GM12874 (cell line): Measurements from ENCODE around the gene TSPAN9.

Experiments used
- TF ChIP-seq, protein P1 (sequence below): IDR thresholded peaks from 2 replicates; pipeline ENCODE4 v1.5.1; 2011; ENCODE audit warnings: low read depth, mild to moderate bottlenecking, control low read depth, low read length, moderate library complexity; ENCODE audit not compliant: insufficient read depth

Gene TSPAN9

DNA sequence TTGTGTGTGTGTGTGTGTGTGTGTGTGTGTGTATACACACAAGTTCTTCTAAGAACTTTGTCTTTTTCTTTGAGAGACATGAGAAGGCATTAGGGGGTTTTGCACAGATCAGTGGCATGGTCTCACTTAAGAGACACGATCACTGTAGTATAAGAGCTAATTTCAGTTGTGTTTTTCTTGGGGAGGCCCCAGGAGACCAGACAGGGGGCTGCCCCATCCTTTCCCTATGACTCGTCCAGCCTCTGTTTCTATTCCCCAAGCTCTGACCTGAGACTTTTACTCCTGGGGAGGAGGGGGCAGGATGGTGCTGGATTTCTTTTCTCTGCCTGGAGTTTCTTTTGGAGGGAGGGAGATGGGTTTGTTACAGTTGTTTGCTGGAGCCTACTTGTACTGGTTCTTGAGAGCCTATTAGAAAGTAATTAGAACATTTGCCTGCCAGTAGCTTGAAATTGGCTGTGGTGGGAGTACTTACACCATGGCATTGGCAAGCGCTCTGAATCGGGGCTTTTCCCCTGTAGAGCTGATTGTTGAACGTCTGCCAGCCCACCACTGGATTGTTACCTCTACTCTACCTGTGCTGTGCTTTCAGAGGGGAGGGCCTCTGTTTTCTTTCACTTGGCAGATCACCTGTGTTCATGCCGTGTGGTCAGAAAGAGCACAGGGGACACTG, 109.5 kb downstream of the TSPAN9 start:
- TF ChIP-seq, protein P1, sequence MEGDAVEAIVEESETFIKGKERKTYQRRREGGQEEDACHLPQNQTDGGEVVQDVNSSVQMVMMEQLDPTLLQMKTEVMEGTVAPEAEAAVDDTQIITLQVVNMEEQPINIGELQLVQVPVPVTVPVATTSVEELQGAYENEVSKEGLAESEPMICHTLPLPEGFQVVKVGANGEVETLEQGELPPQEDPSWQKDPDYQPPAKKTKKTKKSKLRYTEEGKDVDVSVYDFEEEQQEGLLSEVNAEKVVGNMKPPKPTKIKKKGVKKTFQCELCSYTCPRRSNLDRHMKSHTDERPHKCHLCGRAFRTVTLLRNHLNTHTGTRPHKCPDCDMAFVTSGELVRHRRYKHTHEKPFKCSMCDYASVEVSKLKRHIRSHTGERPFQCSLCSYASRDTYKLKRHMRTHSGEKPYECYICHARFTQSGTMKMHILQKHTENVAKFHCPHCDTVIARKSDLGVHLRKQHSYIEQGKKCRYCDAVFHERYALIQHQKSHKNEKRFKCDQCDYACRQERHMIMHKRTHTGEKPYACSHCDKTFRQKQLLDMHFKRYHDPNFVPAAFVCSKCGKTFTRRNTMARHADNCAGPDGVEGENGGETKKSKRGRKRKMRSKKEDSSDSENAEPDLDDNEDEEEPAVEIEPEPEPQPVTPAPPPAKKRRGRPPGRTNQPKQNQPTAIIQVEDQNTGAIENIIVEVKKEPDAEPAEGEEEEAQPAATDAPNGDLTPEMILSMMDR, result no peak

DNA sequence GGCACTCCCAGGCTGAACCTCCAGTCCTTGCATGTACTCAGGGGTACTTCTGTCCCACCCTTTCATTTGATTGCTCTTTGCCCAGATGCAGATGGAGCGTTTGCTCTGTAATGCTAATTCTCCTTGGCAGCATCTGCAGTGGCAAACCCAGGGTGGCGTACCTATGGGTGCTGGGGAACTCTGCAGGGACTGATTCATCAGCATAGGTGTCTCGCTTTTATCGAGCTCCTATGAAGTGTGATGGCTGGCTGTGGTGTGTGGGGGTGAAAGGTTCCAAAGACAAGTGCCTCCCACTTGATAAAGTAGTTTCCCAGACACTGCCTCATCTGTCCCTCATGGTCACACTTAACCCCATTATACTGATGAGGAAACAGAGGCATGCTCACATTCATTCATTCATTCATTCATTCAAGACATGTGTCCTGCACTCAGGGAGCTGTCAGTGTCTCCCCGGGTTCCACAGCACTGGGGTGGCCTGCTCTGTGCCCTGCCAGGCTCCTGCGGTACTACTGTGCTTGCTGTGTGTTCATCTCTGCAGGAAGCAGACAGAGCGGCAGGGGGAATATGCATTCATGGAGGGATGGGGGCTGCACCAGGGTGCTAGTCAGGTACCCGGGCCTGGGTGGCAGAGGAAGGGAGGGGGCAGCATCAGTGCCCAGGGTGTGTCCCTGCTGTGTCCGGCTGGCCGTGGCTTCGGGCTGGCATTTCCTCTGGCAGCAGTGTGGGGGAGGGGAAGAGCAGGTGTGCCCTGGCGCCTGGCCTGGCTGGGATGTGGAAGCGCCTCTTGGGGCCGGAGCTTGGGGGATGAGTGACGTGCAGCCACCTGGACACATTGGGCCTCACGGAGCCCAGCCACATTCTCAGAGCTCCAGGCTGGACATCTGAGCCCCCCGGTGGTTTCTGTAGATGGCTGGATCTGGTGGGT, 110.9 kb downstream of the TSPAN9 start:
- TF ChIP-seq, protein P1, result no peak

DNA sequence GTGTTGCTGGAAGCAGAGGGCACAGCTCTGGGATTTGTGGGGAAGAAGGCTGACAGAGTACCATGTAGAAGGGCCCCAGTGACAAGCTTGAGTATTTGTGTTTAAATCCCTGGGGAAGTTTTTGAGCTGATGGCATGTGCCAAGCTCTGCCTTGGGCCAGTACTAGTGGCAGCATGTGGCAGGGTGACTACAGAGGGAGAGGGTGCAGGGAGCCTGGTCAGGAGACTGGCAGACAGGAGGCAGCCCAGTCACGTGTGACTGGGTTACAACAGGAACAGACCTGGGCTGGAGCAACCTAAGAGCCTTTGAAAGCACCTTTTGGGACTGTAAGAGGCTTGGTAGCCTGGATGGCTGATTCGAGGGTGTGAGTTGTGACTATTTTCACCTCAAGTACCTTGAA, 112.1 kb downstream of the TSPAN9 start:
- TF ChIP-seq, protein P1, result no peak

DNA sequence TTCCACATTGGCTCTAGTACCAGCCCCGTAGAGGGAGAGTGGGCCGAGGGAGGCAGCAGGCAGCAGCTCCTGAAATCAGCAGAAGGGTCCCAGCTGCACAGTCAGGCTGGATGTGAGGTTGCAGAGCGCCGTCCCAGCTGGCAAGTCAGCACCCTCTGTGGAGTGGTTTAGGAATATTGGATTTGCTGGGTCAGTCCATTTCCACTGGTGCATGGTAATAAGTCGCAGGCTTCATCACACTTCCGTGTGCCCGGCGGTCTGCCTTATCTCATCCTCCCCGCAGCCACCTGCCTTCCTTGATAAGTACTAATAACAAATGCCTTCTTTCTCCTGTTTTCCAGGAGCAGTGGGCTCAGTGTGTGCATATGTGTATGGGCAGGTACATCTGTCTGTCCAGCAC, 112.9 kb downstream of the TSPAN9 start:
- TF ChIP-seq, protein P1, result no peak

DNA sequence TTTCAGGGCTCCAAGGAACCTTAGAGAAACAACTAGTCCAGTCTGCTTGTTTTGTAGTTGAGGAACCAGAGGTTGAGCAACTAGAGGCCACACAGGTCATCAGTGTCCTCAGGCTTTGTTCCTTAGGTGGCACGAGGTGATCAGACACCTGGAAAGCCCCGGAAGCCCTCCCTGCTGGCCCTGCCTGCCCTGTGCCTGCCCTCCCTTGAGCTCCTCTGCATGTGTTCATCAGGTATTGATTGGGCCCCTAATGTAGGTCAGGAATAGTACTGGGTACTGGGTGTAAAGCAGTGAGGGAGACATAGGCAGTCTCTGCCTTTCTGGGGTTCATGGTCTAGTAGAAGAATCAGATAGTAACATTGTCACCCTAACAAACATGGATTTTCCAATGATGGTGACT, 114.3 kb downstream of the TSPAN9 start:
- TF ChIP-seq, protein P1, result no peak

DNA sequence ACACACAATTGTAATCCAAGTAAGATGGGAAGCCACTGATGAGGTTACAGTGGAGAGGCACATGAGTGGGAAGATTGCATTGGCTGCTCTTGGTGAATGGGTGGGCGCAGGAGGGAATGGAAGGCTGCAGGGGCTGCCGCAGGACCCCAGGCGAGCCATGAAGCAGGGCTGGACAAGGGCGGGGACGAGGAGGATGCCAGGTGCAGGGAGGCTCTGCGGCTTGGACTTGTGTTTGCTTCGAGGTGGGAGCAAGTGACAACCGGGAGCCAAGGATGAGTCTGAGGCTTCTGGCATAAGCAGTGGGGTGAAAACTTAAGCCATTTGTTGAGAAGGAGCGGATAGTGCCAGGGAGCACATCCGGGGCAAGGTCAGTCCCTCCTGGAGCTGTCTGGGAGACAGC, 115.0 kb downstream of the TSPAN9 start:
- TF ChIP-seq, protein P1, result no peak

DNA sequence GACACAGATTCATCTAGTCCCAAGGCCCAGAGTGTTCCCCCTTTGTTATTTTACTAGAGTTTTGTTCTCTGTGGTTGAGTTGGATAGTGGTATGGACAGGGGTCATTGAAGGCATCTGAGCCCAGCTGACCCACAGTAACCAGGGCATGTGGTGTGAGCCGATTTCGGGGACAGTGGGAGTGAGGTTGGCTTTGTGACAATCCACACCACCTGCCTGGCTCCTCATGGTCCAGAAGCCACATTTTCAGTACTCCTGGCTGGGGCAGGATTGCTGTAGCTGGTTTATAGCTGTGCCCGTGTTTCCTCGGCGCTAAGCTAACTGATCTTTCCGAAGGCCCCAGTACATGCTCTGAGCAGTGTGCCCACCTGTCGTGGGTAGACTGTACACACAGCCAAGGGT, 116.0 kb downstream of the TSPAN9 start:
- TF ChIP-seq, protein P1, result no peak
